Measurements from ENCODE around the gene DPEP3.

DNA sequence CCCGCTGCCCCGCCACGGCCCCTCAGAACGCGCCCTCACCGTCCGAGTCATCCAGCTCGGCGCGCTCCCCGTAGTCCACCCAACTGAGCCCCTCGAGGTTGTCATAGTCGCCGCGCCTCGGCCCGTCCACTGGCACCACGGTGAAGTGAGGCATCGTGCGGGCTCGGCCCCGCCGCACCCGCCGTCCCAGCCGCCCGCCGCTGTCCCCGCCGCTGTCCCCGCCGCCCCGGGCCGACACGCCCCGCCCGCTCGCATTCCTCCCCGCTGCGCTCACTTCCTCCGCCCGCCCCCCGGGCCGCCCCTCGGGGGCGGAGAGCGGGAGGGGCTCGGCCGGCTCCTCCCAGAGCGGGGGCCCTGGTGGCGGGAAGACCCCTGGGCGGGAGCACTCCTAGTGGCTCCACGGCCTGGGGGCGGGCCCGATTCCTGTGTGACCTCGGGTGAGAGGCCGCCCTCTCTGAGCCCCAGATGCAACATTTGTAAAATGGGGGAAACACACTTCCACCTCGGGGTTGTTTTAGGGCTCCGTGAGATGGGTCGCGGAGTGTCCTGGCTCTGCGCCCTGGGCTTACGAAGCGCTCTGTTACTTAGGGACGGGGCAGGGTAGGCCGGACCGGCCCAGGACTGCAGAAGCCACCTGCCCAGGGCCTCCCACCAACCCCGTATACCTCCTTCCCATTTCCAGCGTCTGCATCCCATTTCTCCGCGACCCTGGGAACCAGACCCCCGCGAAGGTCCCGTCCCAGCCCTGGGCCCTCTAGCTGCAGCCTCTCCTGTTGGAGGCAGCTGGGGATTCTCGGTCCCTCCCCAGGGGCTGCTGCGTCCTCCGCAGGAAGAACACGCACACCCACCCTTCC is 11.7 kb downstream of the DPEP3 start, which contains the start of gene SLC12A4:
- TF ChIP-seq, protein P1, sequence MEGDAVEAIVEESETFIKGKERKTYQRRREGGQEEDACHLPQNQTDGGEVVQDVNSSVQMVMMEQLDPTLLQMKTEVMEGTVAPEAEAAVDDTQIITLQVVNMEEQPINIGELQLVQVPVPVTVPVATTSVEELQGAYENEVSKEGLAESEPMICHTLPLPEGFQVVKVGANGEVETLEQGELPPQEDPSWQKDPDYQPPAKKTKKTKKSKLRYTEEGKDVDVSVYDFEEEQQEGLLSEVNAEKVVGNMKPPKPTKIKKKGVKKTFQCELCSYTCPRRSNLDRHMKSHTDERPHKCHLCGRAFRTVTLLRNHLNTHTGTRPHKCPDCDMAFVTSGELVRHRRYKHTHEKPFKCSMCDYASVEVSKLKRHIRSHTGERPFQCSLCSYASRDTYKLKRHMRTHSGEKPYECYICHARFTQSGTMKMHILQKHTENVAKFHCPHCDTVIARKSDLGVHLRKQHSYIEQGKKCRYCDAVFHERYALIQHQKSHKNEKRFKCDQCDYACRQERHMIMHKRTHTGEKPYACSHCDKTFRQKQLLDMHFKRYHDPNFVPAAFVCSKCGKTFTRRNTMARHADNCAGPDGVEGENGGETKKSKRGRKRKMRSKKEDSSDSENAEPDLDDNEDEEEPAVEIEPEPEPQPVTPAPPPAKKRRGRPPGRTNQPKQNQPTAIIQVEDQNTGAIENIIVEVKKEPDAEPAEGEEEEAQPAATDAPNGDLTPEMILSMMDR (IDR thresholded peaks at IDR 0.05): no peak
- TF ChIP-seq NR3C1 (CRISPR knock-in tag; conservative IDR thresholded peaks at IDR 0.05; ENCODE audit: low read depth) (no peak), NFYB (CRISPR knock-in tag; conservative IDR thresholded peaks at IDR 0.05; ENCODE audit: low read depth) (no peak), CREM (CRISPR knock-in tag; IDR thresholded peaks at IDR 0.05) (no peak), FOXJ3 (CRISPR knock-in tag; IDR thresholded peaks at IDR 0.05; ENCODE audit: borderline replicate concordance) (no peak)
- TF ChIP-seq, protein P2, sequence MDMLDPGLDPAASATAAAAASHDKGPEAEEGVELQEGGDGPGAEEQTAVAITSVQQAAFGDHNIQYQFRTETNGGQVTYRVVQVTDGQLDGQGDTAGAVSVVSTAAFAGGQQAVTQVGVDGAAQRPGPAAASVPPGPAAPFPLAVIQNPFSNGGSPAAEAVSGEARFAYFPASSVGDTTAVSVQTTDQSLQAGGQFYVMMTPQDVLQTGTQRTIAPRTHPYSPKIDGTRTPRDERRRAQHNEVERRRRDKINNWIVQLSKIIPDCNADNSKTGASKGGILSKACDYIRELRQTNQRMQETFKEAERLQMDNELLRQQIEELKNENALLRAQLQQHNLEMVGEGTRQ (CRISPR knock-in tag; IDR thresholded peaks at IDR 0.05): no peak
- TF ChIP-seq, protein P3, sequence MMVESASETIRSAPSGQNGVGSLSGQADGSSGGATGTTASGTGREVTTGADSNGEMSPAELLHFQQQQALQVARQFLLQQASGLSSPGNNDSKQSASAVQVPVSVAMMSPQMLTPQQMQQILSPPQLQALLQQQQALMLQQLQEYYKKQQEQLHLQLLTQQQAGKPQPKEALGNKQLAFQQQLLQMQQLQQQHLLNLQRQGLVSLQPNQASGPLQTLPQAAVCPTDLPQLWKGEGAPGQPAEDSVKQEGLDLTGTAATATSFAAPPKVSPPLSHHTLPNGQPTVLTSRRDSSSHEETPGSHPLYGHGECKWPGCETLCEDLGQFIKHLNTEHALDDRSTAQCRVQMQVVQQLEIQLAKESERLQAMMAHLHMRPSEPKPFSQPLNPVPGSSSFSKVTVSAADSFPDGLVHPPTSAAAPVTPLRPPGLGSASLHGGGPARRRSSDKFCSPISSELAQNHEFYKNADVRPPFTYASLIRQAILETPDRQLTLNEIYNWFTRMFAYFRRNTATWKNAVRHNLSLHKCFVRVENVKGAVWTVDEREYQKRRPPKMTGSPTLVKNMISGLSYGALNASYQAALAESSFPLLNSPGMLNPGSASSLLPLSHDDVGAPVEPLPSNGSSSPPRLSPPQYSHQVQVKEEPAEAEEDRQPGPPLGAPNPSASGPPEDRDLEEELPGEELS (CRISPR knock-in tag; IDR thresholded peaks at IDR 0.05): no peak
- TF ChIP-seq, protein P4, sequence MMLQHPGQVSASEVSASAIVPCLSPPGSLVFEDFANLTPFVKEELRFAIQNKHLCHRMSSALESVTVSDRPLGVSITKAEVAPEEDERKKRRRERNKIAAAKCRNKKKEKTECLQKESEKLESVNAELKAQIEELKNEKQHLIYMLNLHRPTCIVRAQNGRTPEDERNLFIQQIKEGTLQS (CRISPR knock-in tag; conservative IDR thresholded peaks at IDR 0.05): no peak
- TF ChIP-seq, protein P5, sequence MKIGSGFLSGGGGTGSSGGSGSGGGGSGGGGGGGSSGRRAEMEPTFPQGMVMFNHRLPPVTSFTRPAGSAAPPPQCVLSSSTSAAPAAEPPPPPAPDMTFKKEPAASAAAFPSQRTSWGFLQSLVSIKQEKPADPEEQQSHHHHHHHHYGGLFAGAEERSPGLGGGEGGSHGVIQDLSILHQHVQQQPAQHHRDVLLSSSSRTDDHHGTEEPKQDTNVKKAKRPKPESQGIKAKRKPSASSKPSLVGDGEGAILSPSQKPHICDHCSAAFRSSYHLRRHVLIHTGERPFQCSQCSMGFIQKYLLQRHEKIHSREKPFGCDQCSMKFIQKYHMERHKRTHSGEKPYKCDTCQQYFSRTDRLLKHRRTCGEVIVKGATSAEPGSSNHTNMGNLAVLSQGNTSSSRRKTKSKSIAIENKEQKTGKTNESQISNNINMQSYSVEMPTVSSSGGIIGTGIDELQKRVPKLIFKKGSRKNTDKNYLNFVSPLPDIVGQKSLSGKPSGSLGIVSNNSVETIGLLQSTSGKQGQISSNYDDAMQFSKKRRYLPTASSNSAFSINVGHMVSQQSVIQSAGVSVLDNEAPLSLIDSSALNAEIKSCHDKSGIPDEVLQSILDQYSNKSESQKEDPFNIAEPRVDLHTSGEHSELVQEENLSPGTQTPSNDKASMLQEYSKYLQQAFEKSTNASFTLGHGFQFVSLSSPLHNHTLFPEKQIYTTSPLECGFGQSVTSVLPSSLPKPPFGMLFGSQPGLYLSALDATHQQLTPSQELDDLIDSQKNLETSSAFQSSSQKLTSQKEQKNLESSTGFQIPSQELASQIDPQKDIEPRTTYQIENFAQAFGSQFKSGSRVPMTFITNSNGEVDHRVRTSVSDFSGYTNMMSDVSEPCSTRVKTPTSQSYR (CRISPR knock-in tag; IDR thresholded peaks at IDR 0.05): no peak

All from WTC11 (cell line).